HCT116 (cell line): Measurements from ENCODE around the gene ACSL3. TPM values are rescaled to one million over a fixed set of nuclear protein-coding genes. Genes with fewer than 3 reads are reported as not detected.

ENCODE experiments used
- ATAC-seq: fragments of 200-7000 bp; cut with Tn5 transposase; 2 replicates; pipeline ENCODE4 v1.9.1; 2020; ENCODE audit warnings: mild to moderate bottlenecking, moderate library complexity
- BruUV-seq: library from RNA; stranded (reverse); fragments of 400-500 nt; replicated peaks from 2 replicates; lab custom pipeline; 2021; lab: Mats Ljungman, UMichigan
- CTCF ChIA-PET: fragments of 300-600 bp; sonication (Branson Sonifier 250); formaldehyde crosslinking; loops from one replicate; lab custom pipeline; 2021; ENCODE audit warnings: antibody characterized with exemption; lab: Charles Lee
- POLR2A ChIA-PET: fragments of 300-600, 350-600 bp; sonication (Branson Sonifier 250); formaldehyde crosslinking; loops from one replicate; lab custom pipeline; 2021; ENCODE audit warnings: antibody characterized with exemption; lab: Charles Lee
- RAD21 ChIA-PET, 2 experiments: fragments of 300-600 bp; sonication (Branson Sonifier 250); formaldehyde crosslinking; loops; one replicate each; lab custom pipeline; 2023; ENCODE audit warnings: low total read pairs in 2 of 2; ENCODE audit not compliant: uncharacterized antibody in 2 of 2, unreplicated experiment in 2 of 2, low non-redundant PET in 1 of 2; lab: Charles Lee
- DNase-seq: peaks from one replicate; pipeline ENCODE4 v3.0.0-alpha.2; 2010; ENCODE audit warnings: low read depth, low spot score
- H2AFZ ChIP-seq: fragments of 200-600 bp; shearing (Covaris generic), sonication (generic); 2 replicates; pipeline ENCODE4 v1.6.1; 2017; ENCODE audit warnings: low read depth, mixed run types, mixed read lengths, antibody characterized with exemption, low read length; ENCODE audit not compliant: poor library complexity, severe bottlenecking
- H3K27ac ChIP-seq: 2 replicates; pipeline ENCODE4 v1.5.1; 2012; ENCODE audit warnings: low read depth, low read length
- H3K27me3 ChIP-seq: fragments of 200-600 bp; sonication (generic); 2 replicates; pipeline ENCODE4 v1.6.1; 2016; ENCODE audit warnings: mixed run types, low read length, mixed read lengths; ENCODE audit not compliant: insufficient read depth
- H3K36me3 ChIP-seq, 2 experiments: fragments of 200-500 bp in 1 of 2; fragments of 200-600 bp in 1 of 2; sonication (Bioruptor generic) in 1 of 2; sonication (generic) in 1 of 2; 2 replicates each; pipeline versions ENCODE4 v1.5.1 to v1.6.1; 2014 to 2016; ENCODE audit warnings: low read length in 2 of 2, inconsistent platforms in 1 of 2, mixed read lengths in 1 of 2, mixed run types in 1 of 2; ENCODE audit not compliant: insufficient read depth in 2 of 2, control insufficient read depth in 1 of 2
- H3K4me1 ChIP-seq, 2 experiments: fragments of 200-600 bp in 1 of 2; sonication (generic) in 1 of 2; 2 replicates each; pipeline versions ENCODE4 v1.5.1 to v1.6.1; 2012 to 2017; ENCODE audit warnings: low read length in 2 of 2, inconsistent platforms in 1 of 2, mild to moderate bottlenecking in 1 of 2, mixed read lengths in 1 of 2, mixed run types in 1 of 2, moderate library complexity in 1 of 2; ENCODE audit not compliant: insufficient read depth in 2 of 2, control insufficient read depth in 1 of 2
- H3K4me2 ChIP-seq: fragments of 200-600 bp; sonication (generic); 2 replicates; pipeline ENCODE4 v1.6.1; 2017; ENCODE audit warnings: mixed run types, low read length, mixed read lengths
- H3K4me3 ChIP-seq, 2 experiments: fragments of 200-600 bp in 1 of 2; sonication (generic) in 1 of 2; replicated peaks in 1 of 2; 2 replicates each; pipeline ENCODE4 v1.5.1; 2011 to 2016; ENCODE audit warnings: low read length in 2 of 2, control low read depth in 1 of 2, low read depth in 1 of 2, mild to moderate bottlenecking in 1 of 2, mixed read lengths in 1 of 2, mixed run types in 1 of 2
- H3K79me2 ChIP-seq: fragments of 200-600 bp; sonication (generic); 2 replicates; pipeline ENCODE4 v1.6.1; 2017; ENCODE audit warnings: mild to moderate bottlenecking, mixed run types, low read length, moderate library complexity, mixed read lengths; ENCODE audit not compliant: insufficient read depth
- H3K9ac ChIP-seq: fragments of 200-600 bp; sonication (generic); 2 replicates; pipeline ENCODE4 v1.6.1; 2016; ENCODE audit warnings: low read length, mixed read lengths
- H3K9me2 ChIP-seq: fragments of 200-600 bp; sonication (generic), shearing (Covaris generic); 2 replicates; pipeline ENCODE4 v1.6.1; 2017; ENCODE audit warnings: mixed run types, mild to moderate bottlenecking, moderate library complexity; ENCODE audit not compliant: insufficient read depth
- H3K9me3 ChIP-seq, 2 experiments: fragments of 200-500 bp in 1 of 2; fragments of 200-600 bp in 1 of 2; sonication (Bioruptor generic) in 1 of 2; sonication (generic) in 1 of 2; 2 replicates each; pipeline ENCODE4 v1.6.1; 2014 to 2017; ENCODE audit warnings: low read length in 2 of 2, mixed read lengths in 2 of 2, inconsistent platforms in 1 of 2, low read depth in 1 of 2, mild to moderate bottlenecking in 1 of 2, mixed run types in 1 of 2, moderate library complexity in 1 of 2; ENCODE audit not compliant: control insufficient read depth in 1 of 2, insufficient read depth in 1 of 2
- H4K20me1 ChIP-seq: fragments of 200-600 bp; sonication (generic), shearing (Covaris generic); 2 replicates; pipeline ENCODE4 v1.6.1; 2017; ENCODE audit warnings: mixed run types, mild to moderate bottlenecking, moderate library complexity; ENCODE audit not compliant: insufficient read depth
- ATF3 ChIP-seq: IDR thresholded peaks from 2 replicates; pipeline ENCODE4 v1.6.1; 2012
- CBX3 ChIP-seq: IDR thresholded peaks from 2 replicates; pipeline ENCODE4 v1.6.1; 2012; ENCODE audit warnings: low read depth
- CEBPB ChIP-seq: IDR thresholded peaks from 2 replicates; pipeline ENCODE4 v1.6.1; 2012; ENCODE audit warnings: low read depth
- EGR1 ChIP-seq: IDR thresholded peaks from 2 replicates; pipeline ENCODE4 v1.6.1; 2012; ENCODE audit warnings: low read depth
- EZH2phosphoT487 ChIP-seq: fragments of 200-600 bp; IDR thresholded peaks from 2 replicates; pipeline ENCODE4 v1.6.1; 2018; ENCODE audit warnings: antibody characterized with exemption, borderline replicate concordance
- JUND ChIP-seq: IDR thresholded peaks from 2 replicates; pipeline ENCODE4 v1.6.1; 2012
- POLR2A ChIP-seq: IDR thresholded peaks from 2 replicates; pipeline ENCODE4 v1.7.0; 2011; ENCODE audit warnings: borderline replicate concordance; ENCODE audit not compliant: insufficient read depth, insufficient read length; ENCODE audit errors: extremely low read depth
- POLR2AphosphoS5 ChIP-seq: IDR thresholded peaks from 2 replicates; pipeline ENCODE4 v1.6.1; 2011; ENCODE audit warnings: mild to moderate bottlenecking, low read depth, low read length, moderate library complexity
- RAD21 ChIP-seq: IDR thresholded peaks from 2 replicates; pipeline ENCODE4 v1.6.1; 2012; ENCODE audit warnings: low read depth, mild to moderate bottlenecking
- SIN3A ChIP-seq: IDR thresholded peaks from 2 replicates; pipeline ENCODE4 v1.6.1; 2012; ENCODE audit warnings: low read depth
- SP1 ChIP-seq: IDR thresholded peaks from 2 replicates; pipeline ENCODE4 v1.6.1; 2012; ENCODE audit warnings: low read depth
- SRF ChIP-seq: IDR thresholded peaks from 2 replicates; pipeline ENCODE4 v1.6.1; 2012; ENCODE audit warnings: low read depth
- YY1 ChIP-seq: IDR thresholded peaks from 2 replicates; pipeline ENCODE4 v1.6.1; 2011; ENCODE audit warnings: low read length, low read depth, moderate library complexity, mild to moderate bottlenecking; ENCODE audit not compliant: insufficient replicate concordance; ENCODE audit errors: extremely low read depth
- ZNF274 ChIP-seq: fragments of 200-500 bp; sonication (Bioruptor generic); IDR thresholded peaks from 2 replicates; pipeline ENCODE4 v1.6.1; 2014; ENCODE audit warnings: mild to moderate bottlenecking, low read depth, low read length, inconsistent platforms
- intact Hi-C: fragments of 100-400 bp; cut with micrococcal nuclease; formaldehyde crosslinking; loops from 2 replicates; pipeline ENCODE4 v1.10.0; 2022
- total RNA-seq: library from RNA; stranded (reverse); gene quantifications from one replicate; pipeline ENCODE4 v1.2.1, GENCODE V29; 2021; ENCODE audit not compliant: unreplicated experiment
- TF ChIP-seq, protein P1 (sequence below): IDR thresholded peaks from 2 replicates; pipeline ENCODE4 v1.6.1; 2011; ENCODE audit warnings: mild to moderate bottlenecking, low read length, moderate library complexity; ENCODE audit not compliant: insufficient replicate concordance; ENCODE audit errors: extremely low read depth
- TF ChIP-seq, protein P2 (sequence below): IDR thresholded peaks from 2 replicates; pipeline ENCODE4 v1.6.1; 2012

The ACSL3 gene
- total RNA-seq, 1 experiment from 2014 or later: 142 TPM

GRCh38 chr2:222879604-222879933, 18.7 kb downstream of the ACSL3 start:
- H3K9me2 ChIP-seq: no peaks in the 10 kb centered on the region
- no peak overlapping the region for H2AFZ ChIP-seq
- TF ChIP-seq ZNF274: no peak
- no peak for TF ChIP-seq CEBPB
- intact Hi-C loops: no loop called here
- ChIA-PET RAD21 (no interaction called here), CTCF (no interaction called here), POLR2A (no interaction called here)
- peaks cover 35% of the 10 kb centered on the region; the same call in 1 of the 2 replicates for H4K20me1 ChIP-seq
- no peak overlapping the region for H3K9ac ChIP-seq
- H3K27ac ChIP-seq: no peak overlapping the region
- H3K4me1 ChIP-seq: peaks cover 29 to 42% of the 10 kb centered on the region in 2 experiments
- H3K27me3 ChIP-seq: no peaks in the 10 kb centered on the region
- H3K36me3 ChIP-seq: no peaks in the 10 kb centered on the region
- H3K4me3 ChIP-seq: no peak overlapping the region
- ATAC-seq (0 out of 2 replicates have a peak, but pooled peaks have one; percentile 7), DNase-seq (no peak)
- peaks cover 99% of the 10 kb centered on the region for H3K79me2 ChIP-seq
- H3K4me2 ChIP-seq: peak overlapping the region; percentile 62
- BruUV-seq: no TSS peak
- no peaks in the 10 kb centered on the region for H3K9me3 ChIP-seq

- ATAC-seq (no peak), DNase-seq (no peak)
- CTCF ChIA-PET: no interaction called here
- H3K27ac ChIP-seq: no peak overlapping the region
- peaks cover 24 to 25% of the 10 kb centered on the region in 2 experiments for H3K4me1 ChIP-seq
- H3K4me2 ChIP-seq: no peak overlapping the region
- no peak for TF ChIP-seq CBX3
- TF ChIP-seq, protein P1, sequence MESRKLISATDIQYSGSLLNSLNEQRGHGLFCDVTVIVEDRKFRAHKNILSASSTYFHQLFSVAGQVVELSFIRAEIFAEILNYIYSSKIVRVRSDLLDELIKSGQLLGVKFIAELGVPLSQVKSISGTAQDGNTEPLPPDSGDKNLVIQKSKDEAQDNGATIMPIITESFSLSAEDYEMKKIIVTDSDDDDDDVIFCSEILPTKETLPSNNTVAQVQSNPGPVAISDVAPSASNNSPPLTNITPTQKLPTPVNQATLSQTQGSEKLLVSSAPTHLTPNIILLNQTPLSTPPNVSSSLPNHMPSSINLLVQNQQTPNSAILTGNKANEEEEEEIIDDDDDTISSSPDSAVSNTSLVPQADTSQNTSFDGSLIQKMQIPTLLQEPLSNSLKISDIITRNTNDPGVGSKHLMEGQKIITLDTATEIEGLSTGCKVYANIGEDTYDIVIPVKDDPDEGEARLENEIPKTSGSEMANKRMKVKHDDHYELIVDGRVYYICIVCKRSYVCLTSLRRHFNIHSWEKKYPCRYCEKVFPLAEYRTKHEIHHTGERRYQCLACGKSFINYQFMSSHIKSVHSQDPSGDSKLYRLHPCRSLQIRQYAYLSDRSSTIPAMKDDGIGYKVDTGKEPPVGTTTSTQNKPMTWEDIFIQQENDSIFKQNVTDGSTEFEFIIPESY: no peak
- no peak for TF ChIP-seq SIN3A
- TF ChIP-seq ATF3: no peak
- TF ChIP-seq SRF: no peak
- no peak for TF ChIP-seq POLR2AphosphoS5
- TF ChIP-seq SP1: no peak
- no peak for TF ChIP-seq ZNF274
- no peak for TF ChIP-seq EGR1
- TF ChIP-seq, protein P2, sequence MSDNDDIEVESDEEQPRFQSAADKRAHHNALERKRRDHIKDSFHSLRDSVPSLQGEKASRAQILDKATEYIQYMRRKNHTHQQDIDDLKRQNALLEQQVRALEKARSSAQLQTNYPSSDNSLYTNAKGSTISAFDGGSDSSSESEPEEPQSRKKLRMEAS: no peak
- TF ChIP-seq JUND: no peak
- TF ChIP-seq POLR2A: no peak
- no peak for TF ChIP-seq EZH2phosphoT487
- TF ChIP-seq YY1: no peak
- no peak for TF ChIP-seq RAD21
- RAD21 ChIA-PET: no interaction called here
- no peak overlapping the region for H3K9ac ChIP-seq
- no peaks in the 10 kb centered on the region for H3K9me3 ChIP-seq
- no peaks in the 10 kb centered on the region for H3K9me2 ChIP-seq
- no peaks in the 10 kb centered on the region for H3K36me3 ChIP-seq
- intact Hi-C loops: no loop called here
- POLR2A ChIA-PET: no interaction called here
- BruUV-seq: no TSS peak
- no peak overlapping the region for H2AFZ ChIP-seq
- H4K20me1 ChIP-seq: peaks cover 20% of the 10 kb centered on the region; the same call in 1 of the 2 replicates
- H3K27me3 ChIP-seq: no peaks in the 10 kb centered on the region
- H3K4me3 ChIP-seq: no peak overlapping the region
- peaks cover 95% of the 10 kb centered on the region for H3K79me2 ChIP-seq
These were observed 21.7 kb downstream of the ACSL3 start for GRCh38 chr2:222882484-222882928.
